ENCODE measurements around the gene VNN1.
"Not testable (repeated sequence)": the region's sequence is repeated elsewhere in the genome, so short reads cannot be mapped to it uniquely, and the experiment has no call there.

Gene VNN1

DNA sequence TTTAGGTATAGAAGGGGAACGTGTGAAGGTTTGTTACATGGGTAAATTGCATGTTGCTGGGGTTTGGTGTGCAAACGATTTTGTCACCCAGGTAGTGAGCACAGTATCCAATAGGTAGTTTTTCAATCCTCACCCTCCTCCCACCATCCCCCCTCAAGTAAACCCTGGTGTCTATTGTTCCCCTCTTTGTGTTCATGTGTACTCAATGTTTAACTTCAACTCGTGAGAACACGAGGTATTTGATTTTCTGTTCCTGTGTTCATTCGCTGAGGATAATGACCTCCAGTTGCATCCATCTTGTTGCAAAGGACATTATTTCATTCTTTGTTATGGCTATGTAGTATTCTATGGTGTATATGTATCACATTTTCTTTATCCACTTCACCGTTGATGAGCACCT, 11.6 kb upstream of the VNN1 start:
- no peak for DNase-seq (ENCODE audit: low read depth in 1 of 2, low spot score in 1 of 2)

DNA sequence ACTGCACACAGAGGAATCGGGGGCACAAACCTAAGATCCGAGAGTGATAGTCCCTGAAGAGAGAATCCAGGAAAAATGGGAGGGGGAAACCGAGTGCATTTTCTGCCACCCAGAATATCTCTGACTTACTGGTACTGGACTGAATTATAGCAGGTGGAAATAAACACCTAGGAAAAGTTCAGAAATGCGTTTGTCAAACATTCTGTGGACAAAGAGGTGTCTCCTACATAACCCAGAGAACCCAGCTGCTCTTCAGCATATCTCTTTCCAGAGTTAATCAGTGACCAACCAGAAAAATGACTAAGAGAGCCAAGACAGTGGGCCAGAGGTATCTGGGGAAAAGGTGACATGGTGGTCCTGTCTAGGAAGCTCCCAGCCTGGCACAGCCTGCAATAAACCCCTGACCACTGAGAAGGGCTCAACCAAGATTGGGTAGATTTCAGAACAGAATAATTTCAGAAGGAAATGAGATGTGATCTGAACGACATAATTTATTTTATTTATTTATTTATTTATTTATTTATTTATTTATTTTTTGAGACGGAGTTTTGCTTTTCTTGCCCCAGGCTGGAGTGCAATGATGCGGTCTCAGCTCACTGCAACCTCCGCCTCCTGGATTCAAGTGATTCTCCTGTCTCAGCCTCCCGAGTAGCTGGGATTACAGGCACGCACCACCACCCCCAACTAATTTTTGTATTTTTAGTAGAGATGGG, 6.0 kb upstream of the VNN1 start:
- no peak for DNase-seq (ENCODE audit: low read depth in 1 of 2, low spot score in 1 of 2)

DNA sequence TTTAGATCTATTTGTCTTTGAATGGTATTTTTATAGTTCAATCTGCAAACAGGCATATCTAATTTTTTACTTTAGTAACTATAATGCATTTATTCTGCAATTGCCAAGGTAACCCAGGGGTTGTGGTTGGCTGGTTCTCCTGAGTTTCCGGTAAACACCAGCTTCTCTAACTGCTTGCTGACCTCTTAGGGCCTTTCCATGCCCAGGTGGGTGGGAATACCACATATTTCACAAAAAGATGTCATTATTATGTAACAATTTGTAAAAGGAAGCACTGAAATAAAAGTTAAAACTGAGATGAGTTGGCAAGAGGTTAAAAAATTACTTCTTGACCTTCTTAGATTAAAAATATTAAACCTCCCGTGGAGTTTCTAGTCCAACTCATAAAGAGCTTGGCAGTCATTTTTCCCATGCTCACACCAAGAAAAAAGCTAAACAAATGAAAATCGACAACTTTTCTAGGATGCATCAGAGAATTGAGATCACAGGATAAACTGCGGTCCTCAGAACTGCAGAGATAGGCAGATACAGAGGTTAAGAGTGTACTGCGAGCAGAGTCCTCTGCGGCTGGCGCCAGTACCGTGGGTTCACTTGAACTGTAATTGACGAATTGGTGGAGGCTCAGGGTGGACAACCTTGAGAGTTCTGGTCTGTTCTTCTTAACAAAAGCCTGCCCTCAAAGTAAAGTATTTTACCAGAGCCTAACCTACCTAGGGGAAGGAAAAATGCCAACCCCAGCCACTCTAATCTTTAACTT, 2.2 kb upstream of the VNN1 start:
- no peak for DNase-seq (ENCODE audit: low read depth in 1 of 2, low spot score in 1 of 2)

DNA sequence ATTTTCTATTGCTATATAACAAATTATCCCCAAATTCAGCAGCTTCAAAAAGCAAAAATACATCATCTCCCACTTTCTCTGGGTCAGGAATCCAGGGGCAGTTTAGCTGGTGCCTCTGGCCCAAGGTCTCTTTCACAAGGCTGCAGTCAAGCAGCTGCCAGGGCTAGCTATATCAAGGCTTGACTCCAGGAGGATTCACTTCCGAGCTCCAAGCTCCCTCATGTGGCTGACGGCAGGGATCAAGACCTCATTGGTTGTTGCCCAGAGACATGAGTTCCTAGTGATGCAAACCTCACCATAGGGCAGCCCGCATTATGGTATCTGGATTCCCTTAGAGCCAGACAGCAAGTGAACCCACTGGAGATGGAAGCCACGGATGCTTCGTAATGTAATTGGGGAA, 1.3 kb upstream of the VNN1 start:
- no peak for DNase-seq (ENCODE audit: low read depth in 1 of 2, low spot score in 1 of 2)

DNA sequence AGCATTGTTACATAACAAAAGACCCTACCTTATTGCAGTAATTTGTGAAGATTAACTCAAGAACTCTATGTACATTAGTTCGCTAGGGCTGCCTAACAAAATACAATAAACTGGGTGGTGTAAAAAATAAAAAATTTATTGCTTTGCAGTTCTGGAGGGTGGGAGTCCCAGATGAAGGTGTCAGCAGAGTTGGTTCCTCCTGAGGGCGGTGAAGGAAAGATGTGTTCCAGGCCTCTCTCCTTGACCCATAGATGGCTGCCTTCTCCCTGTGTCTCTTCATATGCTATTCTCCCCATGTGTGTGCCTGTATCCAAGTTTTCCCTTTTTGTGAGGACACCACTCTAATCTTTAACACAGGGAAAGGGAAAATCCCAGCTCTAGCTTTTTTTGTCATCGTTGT, 305 bp upstream of the VNN1 start:
- no peak for DNase-seq (ENCODE audit: low read depth in 1 of 2, low spot score in 1 of 2)

DNA sequence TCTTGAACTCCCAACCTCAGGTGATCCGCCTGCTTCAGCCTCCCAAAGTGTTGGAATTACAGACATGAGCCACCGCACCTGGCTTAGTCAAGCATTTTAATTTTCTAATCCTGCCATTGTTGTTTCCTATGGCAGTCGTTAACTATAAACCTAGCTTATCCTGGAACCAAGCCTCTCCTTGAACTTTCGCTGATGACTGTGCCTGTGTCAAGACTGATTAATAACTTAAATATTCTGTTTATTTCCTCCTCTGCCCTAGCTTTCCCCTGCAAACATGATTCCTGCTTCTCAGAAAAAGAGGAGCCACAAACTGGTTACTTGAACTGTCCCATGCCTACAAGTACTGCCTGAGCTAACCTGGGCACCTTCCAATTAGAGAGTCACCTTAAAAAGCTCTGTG, 1.5 kb downstream of the VNN1 start:
- DNase-seq (ENCODE audit: low read depth in 1 of 2, low spot score in 1 of 2) = no peak

DNA sequence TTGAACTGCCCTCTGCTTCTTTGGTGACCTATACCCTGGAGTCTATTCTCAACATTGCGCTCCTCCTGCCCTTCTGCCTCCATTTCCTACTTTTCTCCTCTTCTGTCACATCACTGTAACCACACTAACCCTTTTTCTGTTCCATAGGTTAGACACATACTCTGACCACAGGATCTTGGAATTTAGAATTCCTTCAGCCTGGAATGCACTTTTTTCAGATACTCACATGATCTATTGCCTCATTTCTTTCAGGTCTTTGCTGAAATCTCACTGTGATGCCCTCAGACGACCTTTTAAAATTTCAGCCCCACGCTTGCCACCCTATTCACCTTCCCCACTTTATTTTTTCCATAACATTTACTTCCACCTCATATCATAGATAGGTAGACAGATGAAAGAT, 5.1 kb downstream of the VNN1 start:
- no peak for DNase-seq (ENCODE audit: low read depth in 1 of 2, low spot score in 1 of 2)

DNA sequence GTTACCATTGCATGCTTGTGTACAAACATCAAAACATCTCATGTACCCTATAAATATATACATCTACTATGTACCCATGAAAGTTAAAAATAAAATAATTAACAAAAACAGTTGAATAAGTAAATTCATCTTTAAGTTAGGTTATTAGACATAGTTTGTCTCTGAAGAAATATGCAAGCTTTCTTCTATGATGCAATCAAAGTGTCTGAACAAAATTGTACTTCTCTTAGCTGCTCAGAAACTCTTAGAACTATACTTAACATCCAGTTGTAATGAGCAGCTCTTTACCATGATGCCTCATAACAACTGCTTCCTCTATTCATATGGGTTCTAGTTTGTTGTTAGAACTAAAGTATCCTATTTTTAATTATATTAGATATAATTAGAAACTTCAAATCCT, 5.9 kb downstream of the VNN1 start:
- DNase-seq (ENCODE audit: low read depth in 1 of 2, low spot score in 1 of 2) = no peak

DNA sequence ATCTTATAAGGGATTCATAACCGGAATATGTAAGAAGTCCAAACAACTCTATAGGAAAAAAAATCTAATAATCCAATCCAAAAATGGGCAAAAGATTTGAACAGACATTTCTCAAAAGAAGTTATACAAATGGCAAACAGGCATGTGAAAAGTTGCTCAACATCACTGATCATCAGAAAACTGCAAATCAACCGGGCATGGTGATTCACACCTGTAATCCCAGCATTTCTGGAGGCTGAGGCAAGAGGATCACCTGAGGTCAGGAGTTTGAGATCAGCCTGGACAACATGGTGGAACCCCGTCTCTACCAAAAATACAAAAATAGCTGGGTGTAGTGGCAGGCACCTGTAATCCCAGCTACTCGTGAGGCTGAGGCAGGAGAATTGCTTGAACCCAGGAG, 7.1 kb downstream of the VNN1 start:
- DNase-seq (ENCODE audit: low read depth in 1 of 2, low spot score in 1 of 2) = not testable (repeated sequence)

DNA sequence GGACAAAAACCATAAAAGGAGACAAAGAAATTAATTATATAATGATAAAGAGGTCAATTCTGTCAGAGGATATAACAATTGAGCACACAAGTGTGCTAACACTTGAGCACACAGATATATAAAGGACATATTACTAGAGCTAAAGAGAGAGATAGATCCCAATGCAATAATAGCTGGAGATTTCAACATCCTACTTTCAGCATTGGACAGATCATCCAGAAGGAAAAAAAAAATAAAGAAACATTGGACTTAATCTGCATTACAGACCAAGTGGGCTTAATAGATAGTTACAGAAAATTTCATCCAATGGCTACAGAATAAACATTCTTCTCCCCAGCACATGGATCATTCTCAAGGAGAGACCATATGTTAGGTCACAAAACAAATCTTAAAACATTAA, 9.9 kb downstream of the VNN1 start:
- no peak for DNase-seq (ENCODE audit: low read depth in 1 of 2, low spot score in 1 of 2)

DNA sequence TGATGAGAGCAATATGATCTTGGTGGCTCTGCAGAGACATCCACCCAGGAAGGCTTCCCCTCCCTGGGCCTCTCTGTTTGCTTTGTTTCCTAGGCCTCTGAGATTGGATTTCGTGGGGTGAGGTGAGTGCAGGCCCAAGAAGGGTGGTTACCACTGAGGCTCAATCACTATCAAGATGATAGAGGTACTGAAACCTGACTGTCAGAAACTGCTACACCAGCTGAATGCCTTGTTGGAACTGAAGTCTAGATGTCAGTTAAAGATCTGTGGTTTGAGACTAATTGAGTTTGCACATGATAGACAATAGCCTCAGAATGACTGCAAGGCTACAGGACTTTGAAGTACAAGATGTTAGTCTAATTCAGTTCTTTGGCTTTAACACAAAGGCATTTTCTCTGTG, 15.2 kb downstream of the VNN1 start:
- DNase-seq (ENCODE audit: low read depth in 1 of 2, low spot score in 1 of 2) = no peak

DNA sequence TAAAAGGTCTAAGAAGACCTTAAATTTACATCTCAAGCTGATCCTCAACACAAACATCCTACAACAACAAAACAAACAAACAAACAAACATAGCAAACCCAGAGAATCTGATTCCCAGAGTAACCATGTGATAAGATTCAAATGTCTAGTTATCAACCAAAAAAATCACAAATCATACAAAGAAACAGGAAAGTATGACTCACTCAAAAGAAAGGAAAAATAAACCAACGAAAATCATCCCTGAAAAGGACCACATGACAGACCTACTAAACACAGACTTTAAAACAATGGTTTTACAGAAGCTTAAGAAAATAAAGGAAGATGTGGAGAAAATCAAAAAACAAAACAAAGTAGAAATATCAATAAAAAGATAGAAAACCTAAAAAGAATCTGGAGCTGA, 18.1 kb downstream of the VNN1 start:
- no peak for DNase-seq (ENCODE audit: low read depth in 1 of 2, low spot score in 1 of 2)

DNA sequence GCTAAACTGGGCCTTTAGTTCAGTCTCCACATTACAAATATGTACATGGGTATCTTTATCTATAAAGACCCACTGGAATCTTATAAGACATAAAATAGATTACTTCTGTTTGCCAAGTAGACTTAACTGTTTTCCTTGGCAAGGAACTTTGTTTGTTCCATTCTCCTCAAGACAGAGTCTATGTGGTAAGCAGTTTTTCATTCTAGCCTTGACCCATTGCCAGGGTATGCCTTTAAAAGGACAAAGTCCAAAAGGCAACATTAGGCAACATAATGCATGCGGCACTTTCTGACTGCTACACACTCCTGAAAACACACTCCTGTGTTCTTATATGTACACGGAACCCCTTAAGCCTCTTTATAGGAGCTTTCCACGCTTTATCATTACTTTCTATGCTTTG, 20.4 kb downstream of the VNN1 start:
- DNase-seq (ENCODE audit: low read depth in 1 of 2, low spot score in 1 of 2) = no peak

DNA sequence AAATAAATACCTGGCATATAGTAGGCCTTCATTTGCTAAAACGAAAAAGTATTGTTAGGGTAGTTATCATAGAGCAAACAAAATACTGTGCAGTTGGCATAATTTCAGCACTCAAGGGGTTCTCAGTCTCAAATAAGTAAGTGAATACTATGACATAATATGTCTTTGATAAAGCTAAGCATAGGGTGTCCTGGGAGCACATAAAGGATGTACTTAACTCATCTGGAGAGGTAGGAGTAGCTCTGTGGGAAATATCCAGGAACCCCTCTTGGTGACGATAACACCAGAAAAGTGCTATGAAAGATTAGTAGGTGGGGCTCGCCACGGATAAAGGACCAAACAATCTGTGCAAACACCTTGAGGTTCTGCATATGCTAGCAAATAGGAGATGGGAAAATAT, 23.2 kb downstream of the VNN1 start:
- DNase-seq (ENCODE audit: low read depth in 1 of 2, low spot score in 1 of 2) = no peak

DNA sequence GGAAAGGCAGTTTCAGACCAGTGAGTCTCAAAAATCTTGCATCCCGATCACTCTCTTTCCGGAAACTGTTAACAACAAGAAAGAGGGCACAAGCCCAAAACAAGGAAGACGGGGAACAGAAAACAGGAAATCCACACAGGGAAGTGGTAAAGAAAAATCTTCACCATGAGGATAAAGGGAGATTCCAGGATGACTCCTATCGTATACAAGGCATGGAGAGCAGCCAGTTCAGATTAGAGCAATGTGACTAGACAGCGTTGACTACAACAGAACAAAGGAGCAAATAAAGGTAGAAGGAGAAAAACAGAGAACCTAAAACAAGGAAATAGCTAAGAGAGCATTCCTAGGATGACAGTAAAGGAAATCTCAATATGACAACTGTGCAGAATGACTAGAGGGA, 26.5 kb downstream of the VNN1 start:
- DNase-seq (ENCODE audit: low read depth in 1 of 2, low spot score in 1 of 2) = no peak

DNA sequence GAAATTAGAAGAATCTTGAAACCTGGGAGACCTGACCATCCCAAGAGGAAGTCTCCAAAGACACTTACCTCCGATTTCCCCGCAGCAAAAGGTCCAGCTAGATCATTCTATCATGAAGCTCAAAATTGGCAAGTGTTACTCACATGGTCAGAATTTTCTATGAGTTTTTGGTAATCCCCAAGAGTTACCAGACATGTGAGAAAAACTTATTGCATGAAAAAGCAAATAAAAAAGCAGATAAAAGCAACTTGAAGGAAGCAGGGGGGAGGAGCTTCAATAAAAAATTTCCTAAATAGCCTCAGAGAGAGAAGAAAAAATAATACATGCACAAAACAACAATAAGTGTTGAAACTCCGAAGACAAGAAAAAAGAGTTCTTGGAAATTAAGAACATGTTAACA, 27.3 kb downstream of the VNN1 start:
- DNase-seq (ENCODE audit: low read depth in 1 of 2, low spot score in 1 of 2) = no peak

DNA sequence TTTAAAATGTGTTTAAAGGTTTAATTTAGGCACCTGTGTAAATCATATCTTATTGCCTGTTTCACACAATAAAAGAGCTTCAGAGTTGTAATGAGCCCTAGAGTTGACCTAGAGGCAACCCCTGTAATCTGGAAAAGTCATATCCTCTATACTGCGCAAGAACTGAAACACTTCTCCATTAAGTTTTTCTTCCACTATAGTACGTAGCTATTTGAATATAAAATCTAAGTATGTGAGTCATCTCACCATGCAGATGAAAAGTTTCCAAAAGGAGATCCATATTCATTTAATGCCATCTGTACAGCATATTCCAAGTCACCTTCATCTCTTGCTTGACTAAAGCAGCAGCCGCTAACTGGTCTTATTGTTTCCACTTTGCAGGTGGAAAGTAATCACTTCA, 28.8 kb downstream of the VNN1 start:
- no peak for DNase-seq (ENCODE audit: low read depth in 1 of 2, low spot score in 1 of 2)

DNA sequence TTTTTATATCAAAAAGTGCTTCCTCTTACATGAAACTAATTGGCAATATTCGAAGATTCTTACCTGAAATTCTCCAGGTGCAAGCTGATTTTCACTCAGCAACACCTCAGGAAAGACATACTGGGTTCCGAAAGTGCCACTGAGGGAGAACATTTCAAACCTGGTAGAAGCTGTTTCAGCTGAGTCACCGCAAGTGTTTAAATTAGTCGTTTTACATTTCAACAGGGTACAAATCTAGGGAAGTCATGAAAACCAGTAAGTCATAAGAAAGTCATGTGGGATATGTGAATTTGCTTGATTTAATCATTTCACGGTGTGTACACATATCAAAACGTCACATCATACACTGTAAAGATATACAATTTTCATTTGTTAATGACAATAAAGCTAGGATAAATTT, 29.6 kb downstream of the VNN1 start:
- DNase-seq (ENCODE audit: low read depth in 1 of 2, low spot score in 1 of 2) = no peak

DNA sequence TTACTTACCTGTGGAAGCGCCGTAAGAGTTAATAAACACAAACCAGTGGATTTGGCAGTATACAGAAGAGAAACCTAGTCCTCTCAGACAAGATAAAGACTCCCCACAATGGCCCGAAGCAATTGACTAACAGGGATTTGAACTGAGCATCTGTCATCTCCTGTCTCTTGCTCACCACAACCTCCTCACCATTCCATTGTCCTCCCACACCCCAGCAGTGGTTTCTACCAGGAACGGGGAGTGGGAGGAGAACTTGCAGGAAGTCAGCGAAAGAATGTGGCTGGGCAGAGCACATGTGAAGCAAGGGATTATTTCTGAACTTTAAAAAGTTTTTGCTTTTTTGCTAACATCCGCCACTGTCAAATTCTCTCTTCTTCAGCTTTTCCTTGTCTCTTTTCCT, 30.3 kb downstream of the VNN1 start:
- DNase-seq (ENCODE audit: low read depth in 1 of 2, low spot score in 1 of 2) = no peak

DNA sequence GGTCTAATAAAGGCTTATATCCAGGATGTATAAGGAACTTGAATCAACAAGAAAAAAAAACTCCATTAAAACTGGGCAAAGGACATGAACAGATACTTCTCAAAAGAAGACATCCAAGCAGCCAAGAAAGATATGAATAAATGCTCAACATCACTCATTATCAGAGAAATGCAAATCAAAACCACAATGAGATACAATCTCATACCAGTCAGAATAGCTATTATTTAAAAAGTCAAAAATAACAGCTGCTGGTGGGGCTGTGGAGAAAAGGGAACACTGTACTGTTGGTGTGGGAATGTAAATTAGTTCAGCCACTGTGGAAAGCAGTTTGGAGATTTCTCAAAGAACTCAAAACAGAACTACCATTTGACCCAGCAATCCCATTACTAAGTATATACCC, 34.8 kb downstream of the VNN1 start:
- not testable (repeated sequence) for DNase-seq (ENCODE audit: low read depth in 1 of 2, low spot score in 1 of 2)

DNA sequence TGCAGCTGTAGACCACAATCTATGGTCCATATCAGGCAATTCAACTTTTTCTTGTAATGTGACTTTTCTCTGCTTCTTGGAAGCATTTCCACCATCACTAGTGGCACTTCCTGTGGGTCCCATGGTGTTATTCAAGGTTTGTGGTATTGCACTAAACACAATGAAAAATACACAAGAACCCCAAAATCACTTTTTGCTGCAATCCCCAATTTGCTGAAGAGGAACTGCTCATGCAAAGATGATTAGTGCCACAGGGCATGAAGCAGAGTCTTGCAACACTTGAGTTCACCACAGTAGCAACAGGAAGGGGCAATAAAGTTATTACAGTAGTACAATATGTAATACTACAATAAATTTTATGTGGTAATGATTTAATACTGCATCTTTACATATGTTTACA, 38.1 kb downstream of the VNN1 start:
- no peak for DNase-seq (ENCODE audit: low read depth in 1 of 2, low spot score in 1 of 2)

DNA sequence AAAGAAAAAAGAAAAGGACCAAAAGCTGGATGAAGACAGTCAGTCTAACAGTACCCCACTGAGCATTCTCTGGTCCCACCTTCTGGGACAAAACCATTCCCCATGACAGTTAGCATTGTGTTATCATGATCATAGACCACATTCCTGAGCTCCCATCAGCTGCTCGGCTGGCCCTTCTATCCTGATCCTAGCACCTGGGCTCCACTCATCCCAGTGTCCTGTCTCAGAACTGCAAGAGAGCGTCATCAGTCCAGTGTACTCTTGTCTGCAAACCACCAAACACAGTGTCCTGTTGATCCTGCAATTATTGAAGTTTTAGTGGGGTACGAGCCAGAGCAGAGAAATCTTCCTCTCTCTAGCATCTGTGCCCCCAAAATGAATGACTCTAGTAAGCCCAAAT, 38.9 kb downstream of the VNN1 start:
- no peak for DNase-seq (ENCODE audit: low read depth in 1 of 2, low spot score in 1 of 2)
